MM.1S (cell line): ENCODE measurements around the gene DDHD1.

Source experiments
- DNase-seq: peaks from one replicate; pipeline ENCODE4 v3.0.0-alpha.2; 2015
- H2AFZ ChIP-seq: fragments of 300-600 bp; sonication (generic); 2 replicates; pipeline ENCODE4 v1.6.0; 2016; ENCODE audit warnings: antibody characterized with exemption, low read length
- H3F3A ChIP-seq: fragments of 300-600 bp; sonication (generic); 2 replicates; pipeline ENCODE4 v1.6.1; 2016; ENCODE audit warnings: mild to moderate bottlenecking, antibody characterized with exemption, low read length, moderate library complexity, mixed read lengths; ENCODE audit not compliant: insufficient read depth
- H3K27ac ChIP-seq: fragments of 300-600 bp; sonication (generic); 2 replicates; pipeline ENCODE4 v1.5.1; 2016; ENCODE audit warnings: mild to moderate bottlenecking, low read length
- H3K27me3 ChIP-seq: fragments of 300-600 bp; sonication (generic); replicated peaks from 2 replicates; pipeline ENCODE4 v1.6.0; 2016; ENCODE audit warnings: low read length; ENCODE audit not compliant: insufficient read depth
- H3K36me3 ChIP-seq: fragments of 300-600 bp; sonication (generic); replicated peaks from 2 replicates; pipeline ENCODE4 v1.6.1; 2016; ENCODE audit warnings: mild to moderate bottlenecking, low read length, mixed read lengths; ENCODE audit not compliant: insufficient read depth
- H3K4me1 ChIP-seq: fragments of 300-600 bp; sonication (generic); 2 replicates; pipeline ENCODE4 v1.6.1; 2016; ENCODE audit warnings: low read length, mixed read lengths
- H3K4me2 ChIP-seq: fragments of 300-600 bp; sonication (generic); 2 replicates; pipeline ENCODE4 v1.6.0; 2016; ENCODE audit warnings: low read depth, low read length
- H3K4me3 ChIP-seq: fragments of 300-600 bp; sonication (generic); 2 replicates; pipeline ENCODE4 v1.5.1; 2016; ENCODE audit warnings: low read length, mixed read lengths
- H3K79me2 ChIP-seq: fragments of 300-600 bp; sonication (generic); 2 replicates; pipeline ENCODE4 v1.6.1; 2016; ENCODE audit warnings: mixed run types, low read length, mixed read lengths
- H3K9ac ChIP-seq: fragments of 300-600 bp; sonication (generic); 2 replicates; pipeline ENCODE4 v1.6.1; 2016; ENCODE audit warnings: low read length, mixed read lengths
- H3K9me2 ChIP-seq: fragments of 300-600 bp; sonication (generic); replicated peaks from 2 replicates; pipeline ENCODE4 v1.6.1; 2016; ENCODE audit warnings: mild to moderate bottlenecking, low read length, mixed read lengths; ENCODE audit not compliant: insufficient read depth
- H3K9me3 ChIP-seq: fragments of 300-600 bp; sonication (generic); replicated peaks from 2 replicates; pipeline ENCODE4 v1.6.1; 2016; ENCODE audit warnings: mild to moderate bottlenecking, low read length, mixed read lengths; ENCODE audit not compliant: insufficient read depth
- H4K20me1 ChIP-seq: fragments of 300-600 bp; sonication (generic); 2 replicates; pipeline ENCODE4 v1.6.1; 2016; ENCODE audit warnings: mild to moderate bottlenecking, low read length, moderate library complexity, mixed read lengths; ENCODE audit not compliant: insufficient read depth
- EZH2 ChIP-seq: fragments of 300-600 bp; sonication (generic); optimal IDR thresholded peaks from 2 replicates; pipeline ENCODE3; 2017; ENCODE audit warnings: low read depth, mild to moderate bottlenecking, antibody characterized with exemption, low read length, mixed read lengths
- EZH2phosphoT487 ChIP-seq: fragments of 300-600 bp; sonication (generic); IDR thresholded peaks from 2 replicates; pipeline ENCODE4 v1.6.1; 2018; ENCODE audit warnings: antibody characterized with exemption, low read length
- TF ChIP-seq, protein P1 (sequence below): fragments of 300-600 bp; sonication (generic); IDR thresholded peaks from 2 replicates; pipeline ENCODE4 v1.5.1; 2016; ENCODE audit warnings: antibody characterized with exemption, low read length, mixed read lengths

DDHD1 gene

GRCh38 chr14:52987514-52987913 lies 165.6 kb downstream of the DDHD1 start:
- H2AFZ ChIP-seq, result no peak overlapping the region

GRCh38 chr14:52987042-52987441 lies 166.1 kb downstream of the DDHD1 start:
- Histone ChIP-seq H3K27ac (no peak overlapping the region), H3K27me3 (no peaks in the 10 kb centered on the region), H3K9ac (no peak overlapping the region), H3K9me2 (no peaks in the 10 kb centered on the region), H3K4me1 (no peaks in the 10 kb centered on the region), H2AFZ (no peak overlapping the region), H3K79me2 (no peaks in the 10 kb centered on the region), H3K4me2 (no peak overlapping the region), H3K4me3 (no peak overlapping the region), H4K20me1 (no peaks in the 10 kb centered on the region), H3K36me3 (no peaks in the 10 kb centered on the region), H3K9me3 (no peaks in the 10 kb centered on the region), H3F3A (no peaks in the 10 kb centered on the region)
- no peak for TF ChIP-seq EZH2phosphoT487
- no peak for TF ChIP-seq EZH2
- TF ChIP-seq, protein P1, sequence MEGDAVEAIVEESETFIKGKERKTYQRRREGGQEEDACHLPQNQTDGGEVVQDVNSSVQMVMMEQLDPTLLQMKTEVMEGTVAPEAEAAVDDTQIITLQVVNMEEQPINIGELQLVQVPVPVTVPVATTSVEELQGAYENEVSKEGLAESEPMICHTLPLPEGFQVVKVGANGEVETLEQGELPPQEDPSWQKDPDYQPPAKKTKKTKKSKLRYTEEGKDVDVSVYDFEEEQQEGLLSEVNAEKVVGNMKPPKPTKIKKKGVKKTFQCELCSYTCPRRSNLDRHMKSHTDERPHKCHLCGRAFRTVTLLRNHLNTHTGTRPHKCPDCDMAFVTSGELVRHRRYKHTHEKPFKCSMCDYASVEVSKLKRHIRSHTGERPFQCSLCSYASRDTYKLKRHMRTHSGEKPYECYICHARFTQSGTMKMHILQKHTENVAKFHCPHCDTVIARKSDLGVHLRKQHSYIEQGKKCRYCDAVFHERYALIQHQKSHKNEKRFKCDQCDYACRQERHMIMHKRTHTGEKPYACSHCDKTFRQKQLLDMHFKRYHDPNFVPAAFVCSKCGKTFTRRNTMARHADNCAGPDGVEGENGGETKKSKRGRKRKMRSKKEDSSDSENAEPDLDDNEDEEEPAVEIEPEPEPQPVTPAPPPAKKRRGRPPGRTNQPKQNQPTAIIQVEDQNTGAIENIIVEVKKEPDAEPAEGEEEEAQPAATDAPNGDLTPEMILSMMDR, result no peak
- no peak for DNase-seq

More at GRCh38 chr14:52987514-52987913, 165.6 kb downstream of the DDHD1 start:
- no peaks in the 10 kb centered on the region for H3F3A ChIP-seq
- H3K9ac ChIP-seq, result no peak overlapping the region
- H3K27me3 ChIP-seq, result no peaks in the 10 kb centered on the region
- H3K4me1 ChIP-seq, result no peaks in the 10 kb centered on the region
- H3K4me2 ChIP-seq, result no peak overlapping the region
- H4K20me1 ChIP-seq, result no peaks in the 10 kb centered on the region
- H3K36me3 ChIP-seq, result no peaks in the 10 kb centered on the region
- H3K27ac ChIP-seq, result no peak overlapping the region
- no peaks in the 10 kb centered on the region for H3K9me3 ChIP-seq
- H3K9me2 ChIP-seq, result no peaks in the 10 kb centered on the region
- no peaks in the 10 kb centered on the region for H3K79me2 ChIP-seq
- TF ChIP-seq EZH2, result no peak
- TF ChIP-seq, protein P1, result no peak
- TF ChIP-seq EZH2phosphoT487, result no peak
- no peak overlapping the region for H3K4me3 ChIP-seq
- no peak for DNase-seq
